VCaP (cell line): ENCODE measurements around the gene TMC8.

ENCODE experiments used
- H3K27ac ChIP-seq: fragments of 450-650 bp; 2 replicates; pipeline ENCODE4 v1.5.1; 2017
- TF ChIP-seq, protein P1 (sequence below): fragments of 450-650 bp; conservative IDR thresholded peaks from 2 replicates; pipeline ENCODE4 v1.5.1; 2017; ENCODE audit warnings: mild to moderate bottlenecking, moderate library complexity

The TMC8 gene

GRCh38 chr17:78186692-78187595 lies 56.4 kb downstream of the TMC8 start, which contains the start of the genes AFMID and TK1:
TSS of gene AFMID (plus strand) at chr17:78187362. CDS start at chr17:78187371, 9 bp downstream.
TSS of gene TK1 (minus strand) at chr17:78187052. CDS start at chr17:78186994, 58 bp downstream.
- TF ChIP-seq, protein P1, sequence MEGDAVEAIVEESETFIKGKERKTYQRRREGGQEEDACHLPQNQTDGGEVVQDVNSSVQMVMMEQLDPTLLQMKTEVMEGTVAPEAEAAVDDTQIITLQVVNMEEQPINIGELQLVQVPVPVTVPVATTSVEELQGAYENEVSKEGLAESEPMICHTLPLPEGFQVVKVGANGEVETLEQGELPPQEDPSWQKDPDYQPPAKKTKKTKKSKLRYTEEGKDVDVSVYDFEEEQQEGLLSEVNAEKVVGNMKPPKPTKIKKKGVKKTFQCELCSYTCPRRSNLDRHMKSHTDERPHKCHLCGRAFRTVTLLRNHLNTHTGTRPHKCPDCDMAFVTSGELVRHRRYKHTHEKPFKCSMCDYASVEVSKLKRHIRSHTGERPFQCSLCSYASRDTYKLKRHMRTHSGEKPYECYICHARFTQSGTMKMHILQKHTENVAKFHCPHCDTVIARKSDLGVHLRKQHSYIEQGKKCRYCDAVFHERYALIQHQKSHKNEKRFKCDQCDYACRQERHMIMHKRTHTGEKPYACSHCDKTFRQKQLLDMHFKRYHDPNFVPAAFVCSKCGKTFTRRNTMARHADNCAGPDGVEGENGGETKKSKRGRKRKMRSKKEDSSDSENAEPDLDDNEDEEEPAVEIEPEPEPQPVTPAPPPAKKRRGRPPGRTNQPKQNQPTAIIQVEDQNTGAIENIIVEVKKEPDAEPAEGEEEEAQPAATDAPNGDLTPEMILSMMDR: peak; percentile 82
- peak within 1 kb of the TSS; percentile 96 for H3K27ac ChIP-seq
